DOHH2 (cell line): ENCODE data around the gene PDE4B.

Source experiments
- EZH2phosphoT487 ChIP-seq: fragments of 200-600 bp; sonication (generic); IDR thresholded peaks from 2 replicates; pipeline ENCODE4 v1.6.1; 2017; ENCODE audit warnings: borderline replicate concordance, mild to moderate bottlenecking, antibody characterized with exemption, low read length, moderate library complexity, mixed read lengths
- TF ChIP-seq, protein P1 (sequence below): fragments of 200-600 bp; sonication (generic); IDR thresholded peaks from one replicate; pipeline ENCODE4 v1.5.1; 2014; ENCODE audit warnings: antibody characterized with exemption, mild to moderate bottlenecking, low read depth, low read length; ENCODE audit not compliant: poor library complexity, severe bottlenecking

DNA sequence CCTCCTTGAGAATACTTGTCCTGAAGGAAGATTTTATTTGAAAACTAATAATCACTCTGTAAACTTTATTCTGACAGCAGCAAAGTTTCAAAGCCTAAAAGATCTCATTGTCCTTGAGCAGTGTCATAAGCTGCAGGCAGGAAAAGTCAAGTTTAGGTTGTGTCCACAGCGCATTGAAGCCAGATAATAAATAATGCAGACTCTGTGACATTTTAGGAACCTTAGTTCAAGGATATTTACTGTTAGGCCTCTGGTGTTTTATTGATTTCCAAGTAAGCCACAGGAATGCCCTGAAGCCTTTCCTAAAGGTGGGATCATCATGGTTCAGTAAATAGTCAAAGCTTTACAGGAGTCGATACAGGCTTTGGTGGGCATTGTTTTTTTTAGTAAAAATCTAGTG is 384.8 kb downstream of the PDE4B start:
- TF ChIP-seq, protein P1, sequence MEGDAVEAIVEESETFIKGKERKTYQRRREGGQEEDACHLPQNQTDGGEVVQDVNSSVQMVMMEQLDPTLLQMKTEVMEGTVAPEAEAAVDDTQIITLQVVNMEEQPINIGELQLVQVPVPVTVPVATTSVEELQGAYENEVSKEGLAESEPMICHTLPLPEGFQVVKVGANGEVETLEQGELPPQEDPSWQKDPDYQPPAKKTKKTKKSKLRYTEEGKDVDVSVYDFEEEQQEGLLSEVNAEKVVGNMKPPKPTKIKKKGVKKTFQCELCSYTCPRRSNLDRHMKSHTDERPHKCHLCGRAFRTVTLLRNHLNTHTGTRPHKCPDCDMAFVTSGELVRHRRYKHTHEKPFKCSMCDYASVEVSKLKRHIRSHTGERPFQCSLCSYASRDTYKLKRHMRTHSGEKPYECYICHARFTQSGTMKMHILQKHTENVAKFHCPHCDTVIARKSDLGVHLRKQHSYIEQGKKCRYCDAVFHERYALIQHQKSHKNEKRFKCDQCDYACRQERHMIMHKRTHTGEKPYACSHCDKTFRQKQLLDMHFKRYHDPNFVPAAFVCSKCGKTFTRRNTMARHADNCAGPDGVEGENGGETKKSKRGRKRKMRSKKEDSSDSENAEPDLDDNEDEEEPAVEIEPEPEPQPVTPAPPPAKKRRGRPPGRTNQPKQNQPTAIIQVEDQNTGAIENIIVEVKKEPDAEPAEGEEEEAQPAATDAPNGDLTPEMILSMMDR: no peak
- no peak for TF ChIP-seq EZH2phosphoT487
